GM18517 (cell line): ENCODE results near the gene PLEKHG4.

Experiments used
- ATAC-seq: cut with Tn5 transposase; IDR thresholded peaks from one replicate; pipeline ENCODE4 v1.9.1; 2021; ENCODE audit warnings: mild to moderate bottlenecking, moderate library complexity; ENCODE audit not compliant: unreplicated experiment

Gene PLEKHG4

DNA sequence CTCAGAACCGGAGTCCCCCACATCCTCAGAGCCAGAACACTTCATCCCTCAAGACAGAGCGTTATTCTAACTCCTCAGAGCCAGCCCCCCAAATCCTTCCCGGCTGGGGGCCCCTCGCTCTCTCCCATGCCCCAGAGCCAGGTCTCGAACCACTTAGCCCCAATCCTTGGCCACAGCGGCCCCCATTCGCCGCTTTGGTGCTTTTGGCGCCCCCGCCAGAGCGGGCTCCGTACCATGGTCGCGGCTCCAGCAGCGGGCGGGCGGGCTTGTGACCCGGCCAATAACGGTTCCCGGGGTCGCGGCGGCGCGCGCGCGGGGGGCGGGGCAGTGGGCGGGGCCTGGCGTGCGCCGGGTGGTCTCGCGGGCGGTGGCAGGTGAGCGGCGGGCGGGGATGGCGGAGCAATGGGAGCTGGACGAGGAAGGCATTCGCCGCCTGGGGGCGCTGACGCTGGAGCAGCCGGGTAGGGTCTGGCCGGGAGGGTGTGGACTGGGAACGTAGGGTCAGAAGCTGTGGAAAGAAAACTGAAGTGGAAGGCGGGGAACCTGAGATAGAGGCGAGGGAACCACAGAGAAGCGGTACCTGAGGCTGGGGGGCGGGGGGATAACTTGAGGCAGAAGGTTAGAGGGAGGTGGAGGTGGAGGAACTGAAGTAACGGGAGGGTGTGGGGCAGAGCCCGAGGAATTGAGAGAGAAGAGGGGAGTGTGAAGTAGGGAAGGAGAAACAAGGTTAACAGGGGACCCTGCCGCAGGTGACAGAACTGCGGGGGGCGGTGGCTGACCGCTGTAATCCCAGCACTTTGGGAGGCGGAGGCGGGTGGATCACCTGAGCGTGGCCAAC is 47.4 kb downstream of the PLEKHG4 start, which contains the start of the genes KCTD19 and LRRC36:
Gene KCTD19, minus strand, starts transcription at position 270 of the 838 bp plus-strand sequence. Its CDS starts 34 bp downstream, at position 236.
Gene LRRC36, plus strand, starts transcription at position 344 of the 838 bp plus-strand sequence. Its CDS starts 48 bp downstream, at position 392.
- no peak for ATAC-seq

DNA sequence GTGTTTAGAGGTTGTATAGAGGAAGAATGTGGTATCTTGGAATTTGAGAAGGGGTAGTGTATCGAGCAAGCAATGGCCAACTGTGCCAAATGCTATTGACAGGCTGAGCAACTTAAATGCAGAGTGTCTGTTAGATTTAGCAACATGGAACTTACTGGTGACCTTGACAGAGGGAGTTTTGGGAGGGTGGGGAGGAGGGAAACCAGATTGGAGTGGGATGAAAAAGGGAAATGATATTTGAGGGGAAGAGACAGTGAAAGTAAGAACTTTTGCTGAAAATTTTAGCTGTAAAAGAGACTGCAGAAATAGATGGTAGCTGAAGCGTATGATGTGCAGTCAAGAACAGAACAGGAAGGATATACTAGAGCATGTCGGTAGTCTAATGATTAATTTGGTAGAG is 48.4 kb downstream of the PLEKHG4 start:
- ATAC-seq = no peak

DNA sequence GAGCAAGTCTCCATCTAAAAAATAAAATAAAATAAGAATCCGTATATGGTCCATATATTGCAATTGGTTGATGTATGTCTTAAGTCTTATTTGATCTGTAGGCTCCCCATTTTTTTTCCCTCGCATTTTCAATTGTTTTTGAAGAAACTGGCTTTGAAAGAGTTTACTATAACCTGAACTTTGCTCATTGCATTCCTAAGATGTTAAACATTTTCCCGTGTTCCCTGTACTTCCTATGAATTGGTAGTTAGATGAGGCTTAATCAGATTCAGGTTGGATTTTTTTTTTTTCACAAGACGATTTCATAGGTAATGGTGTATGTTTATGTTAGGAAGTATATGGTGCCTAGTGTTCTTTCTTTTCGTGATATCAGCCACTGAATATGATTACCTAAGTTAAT is 50.6 kb downstream of the PLEKHG4 start:
- ATAC-seq = no peak

DNA sequence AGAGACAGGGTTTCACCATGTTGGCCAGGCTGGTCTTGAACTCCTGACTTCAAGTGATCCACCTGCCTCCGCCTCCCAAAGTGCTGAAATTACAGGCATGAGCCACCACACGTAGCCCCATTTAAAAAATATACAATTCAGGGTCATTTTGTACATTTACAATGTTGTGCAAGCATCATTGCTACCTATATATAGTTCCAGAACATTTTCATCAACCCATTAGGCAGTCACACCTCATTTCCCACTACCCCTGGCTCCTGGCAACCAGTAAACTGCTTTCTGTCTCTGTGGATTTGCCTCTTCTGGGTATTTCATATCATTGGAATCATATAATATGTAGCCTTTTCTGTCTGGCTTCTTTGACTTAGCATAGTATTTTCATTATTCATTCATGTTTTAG is 54.0 kb downstream of the PLEKHG4 start:
- no peak for ATAC-seq

DNA sequence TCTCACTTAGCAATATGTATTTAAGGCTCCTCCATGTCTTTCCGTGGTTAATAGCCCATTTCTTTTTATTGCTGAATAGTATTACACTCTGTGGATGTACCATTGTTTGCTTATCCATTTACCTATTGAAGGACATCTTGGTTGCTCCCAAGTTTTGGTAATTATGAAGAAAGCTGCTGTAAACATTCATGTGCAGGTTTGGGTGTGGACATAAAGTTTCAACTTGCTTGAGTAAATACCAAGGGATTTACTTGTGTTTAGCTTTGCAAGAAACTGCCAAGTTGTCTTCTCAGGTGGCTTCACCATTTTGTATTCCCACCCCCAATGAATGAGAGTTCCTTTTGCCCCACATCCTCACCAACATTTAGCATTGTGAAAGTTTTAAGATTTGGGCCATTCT is 56.8 kb downstream of the PLEKHG4 start:
- no peak for ATAC-seq

DNA sequence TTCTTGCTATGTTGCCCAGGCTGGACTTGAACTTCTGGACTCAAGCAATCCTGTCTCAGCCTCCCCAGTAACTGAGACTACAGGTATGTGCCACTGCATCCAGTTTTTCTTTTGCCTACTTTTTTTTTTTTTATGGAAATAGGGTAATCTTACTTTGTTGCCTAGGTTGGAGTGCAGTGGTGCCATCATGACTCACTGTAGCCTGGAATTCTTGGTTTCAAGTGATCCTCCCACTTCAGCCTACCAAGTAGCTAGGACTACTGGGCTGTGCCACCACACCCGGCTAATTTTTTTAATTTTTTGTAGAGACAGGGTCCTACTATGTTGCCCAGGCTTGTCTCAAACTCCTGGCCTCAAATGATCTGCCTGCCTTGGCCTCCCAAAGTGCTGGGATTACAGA is 57.3 kb downstream of the PLEKHG4 start:
- ATAC-seq = no peak
